Neutrophil (primary cell): ENCODE results near the gene PARD3.

ENCODE experiments used
- H3K27ac ChIP-seq: fragments of 200-600 bp; sonication (generic); 2 replicates; pipeline ENCODE4 v1.5.1; 2016; ENCODE audit warnings: mild to moderate bottlenecking, moderate library complexity
- H3K27me3 ChIP-seq: fragments of 200-600 bp; sonication (generic); 2 replicates; pipeline ENCODE4 v1.6.0; 2016; ENCODE audit warnings: mild to moderate bottlenecking
- H3K36me3 ChIP-seq: fragments of 200-600 bp; sonication (generic); 2 replicates; pipeline ENCODE4 v1.5.1; 2017
- H3K4me1 ChIP-seq, 2 experiments: fragments of 200-600 bp in 1 of 2; sonication (generic) in 1 of 2; 1 replicate in 1 of 2; 2 replicates in 1 of 2; pipeline versions ENCODE4 v1.5.1 to v1.6.1; 2013 to 2016; ENCODE audit warnings: low read depth in 1 of 2, low read length in 1 of 2, mild to moderate bottlenecking in 1 of 2, moderate library complexity in 1 of 2; ENCODE audit not compliant: control insufficient read depth in 1 of 2, insufficient read depth in 1 of 2
- H3K4me3 ChIP-seq, 2 experiments: fragments of 200-600 bp in 1 of 2; sonication (generic) in 1 of 2; 1 replicate in 1 of 2; 2 replicates in 1 of 2; pipeline ENCODE4 v1.5.1; 2013 to 2016; ENCODE audit warnings: low read depth in 1 of 2, low read length in 1 of 2, mild to moderate bottlenecking in 1 of 2, moderate library complexity in 1 of 2
- H3K9me3 ChIP-seq: fragments of 200-600 bp; sonication (generic); 2 replicates; pipeline ENCODE4 v1.5.1; 2016
- TF ChIP-seq, protein P1 (sequence below): fragments of 200-600 bp; sonication (generic); IDR thresholded peaks from 2 replicates; pipeline ENCODE4 v1.5.1; 2016; ENCODE audit warnings: antibody characterized with exemption

Gene PARD3

DNA sequence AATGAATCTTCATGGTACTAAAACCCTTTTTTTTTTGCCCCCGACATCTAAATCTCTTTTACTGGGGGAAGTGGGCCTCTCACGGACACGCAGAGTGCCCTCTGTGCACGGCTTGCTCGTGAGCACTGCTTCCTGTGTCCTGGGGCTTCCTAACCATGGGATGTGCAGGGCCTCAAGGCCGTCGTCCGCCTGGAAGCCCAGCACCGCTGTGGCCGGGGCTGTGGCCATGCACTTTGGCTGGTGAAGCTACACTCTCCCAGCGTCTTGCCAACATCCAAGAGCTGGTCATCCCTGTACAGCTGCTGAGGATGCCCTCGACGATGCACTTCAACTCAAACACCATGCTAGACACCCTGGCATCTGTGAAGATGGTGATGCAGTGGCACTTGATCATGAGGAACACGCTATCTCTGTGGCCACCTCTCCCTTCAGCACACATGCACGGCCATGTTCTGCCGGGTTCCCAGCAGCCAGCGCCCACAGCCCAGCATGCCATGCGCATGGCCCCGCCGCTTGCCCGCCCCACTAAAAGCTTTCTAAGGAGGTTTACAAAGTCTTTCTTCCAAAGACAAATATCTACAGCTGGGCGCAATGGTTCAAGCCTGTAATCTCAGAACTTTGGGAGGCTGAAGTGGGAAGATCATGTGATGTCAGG is 326.5 kb downstream of the PARD3 start:
- H3K27ac ChIP-seq = no peak overlapping the region
- H3K4me3 ChIP-seq = no peak overlapping the region
- TF ChIP-seq, protein P1, sequence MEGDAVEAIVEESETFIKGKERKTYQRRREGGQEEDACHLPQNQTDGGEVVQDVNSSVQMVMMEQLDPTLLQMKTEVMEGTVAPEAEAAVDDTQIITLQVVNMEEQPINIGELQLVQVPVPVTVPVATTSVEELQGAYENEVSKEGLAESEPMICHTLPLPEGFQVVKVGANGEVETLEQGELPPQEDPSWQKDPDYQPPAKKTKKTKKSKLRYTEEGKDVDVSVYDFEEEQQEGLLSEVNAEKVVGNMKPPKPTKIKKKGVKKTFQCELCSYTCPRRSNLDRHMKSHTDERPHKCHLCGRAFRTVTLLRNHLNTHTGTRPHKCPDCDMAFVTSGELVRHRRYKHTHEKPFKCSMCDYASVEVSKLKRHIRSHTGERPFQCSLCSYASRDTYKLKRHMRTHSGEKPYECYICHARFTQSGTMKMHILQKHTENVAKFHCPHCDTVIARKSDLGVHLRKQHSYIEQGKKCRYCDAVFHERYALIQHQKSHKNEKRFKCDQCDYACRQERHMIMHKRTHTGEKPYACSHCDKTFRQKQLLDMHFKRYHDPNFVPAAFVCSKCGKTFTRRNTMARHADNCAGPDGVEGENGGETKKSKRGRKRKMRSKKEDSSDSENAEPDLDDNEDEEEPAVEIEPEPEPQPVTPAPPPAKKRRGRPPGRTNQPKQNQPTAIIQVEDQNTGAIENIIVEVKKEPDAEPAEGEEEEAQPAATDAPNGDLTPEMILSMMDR = no peak
- no peaks in the 10 kb centered on the region for H3K4me1 ChIP-seq
- H3K9me3 ChIP-seq = no peaks in the 10 kb centered on the region
- no peaks in the 10 kb centered on the region for H3K27me3 ChIP-seq
- no peaks in the 10 kb centered on the region for H3K36me3 ChIP-seq

DNA sequence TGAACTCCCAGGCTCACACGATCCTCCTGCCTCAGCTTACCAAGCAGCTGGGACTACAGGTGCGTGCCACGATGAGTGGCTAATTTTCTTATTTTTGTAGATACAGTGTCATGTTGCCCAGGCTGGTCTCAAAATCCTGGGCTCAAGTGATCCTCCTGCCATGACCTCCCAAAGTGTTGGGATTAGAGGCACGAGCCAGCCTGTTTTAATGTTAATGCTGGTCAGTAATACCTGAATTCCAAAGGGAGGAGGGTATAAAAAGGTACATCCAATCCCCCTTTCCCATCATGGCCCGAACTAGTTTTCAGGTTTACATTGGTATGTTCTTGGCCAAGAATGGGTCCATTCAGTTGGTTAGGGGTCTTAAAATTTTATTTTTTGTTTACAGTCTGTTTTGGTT is 329.1 kb downstream of the PARD3 start:
- Histone ChIP-seq H3K9me3 (no peaks in the 10 kb centered on the region), H3K4me1 (no peaks in the 10 kb centered on the region), H3K4me3 (no peak overlapping the region), H3K36me3 (no peaks in the 10 kb centered on the region), H3K27me3 (no peaks in the 10 kb centered on the region), H3K27ac (no peak overlapping the region)
- TF ChIP-seq, protein P1 = no peak

DNA sequence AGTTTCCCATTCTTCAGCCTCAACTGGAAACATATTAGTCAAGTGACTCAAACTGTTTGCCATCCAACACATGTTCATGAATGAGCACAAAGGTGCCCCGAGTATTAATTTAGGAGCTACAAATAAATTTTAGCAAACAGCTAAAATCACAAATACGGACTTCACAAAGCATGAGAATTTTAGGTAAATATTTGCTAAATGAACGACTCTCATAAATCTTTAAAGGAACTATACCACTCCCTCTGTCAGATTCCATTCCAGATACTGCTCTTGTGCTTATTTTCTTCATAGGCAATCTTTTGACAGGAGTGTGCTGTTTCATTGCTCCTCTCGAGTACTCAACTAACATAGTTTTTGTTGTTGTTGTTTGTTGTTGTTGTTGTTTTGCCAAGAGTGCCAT is 330.9 kb downstream of the PARD3 start:
- Histone ChIP-seq H3K27ac (no peak overlapping the region), H3K36me3 (no peaks in the 10 kb centered on the region), H3K4me3 (no peak overlapping the region), H3K9me3 (no peaks in the 10 kb centered on the region), H3K4me1 (no peaks in the 10 kb centered on the region), H3K27me3 (no peaks in the 10 kb centered on the region)
- TF ChIP-seq, protein P1 = no peak

DNA sequence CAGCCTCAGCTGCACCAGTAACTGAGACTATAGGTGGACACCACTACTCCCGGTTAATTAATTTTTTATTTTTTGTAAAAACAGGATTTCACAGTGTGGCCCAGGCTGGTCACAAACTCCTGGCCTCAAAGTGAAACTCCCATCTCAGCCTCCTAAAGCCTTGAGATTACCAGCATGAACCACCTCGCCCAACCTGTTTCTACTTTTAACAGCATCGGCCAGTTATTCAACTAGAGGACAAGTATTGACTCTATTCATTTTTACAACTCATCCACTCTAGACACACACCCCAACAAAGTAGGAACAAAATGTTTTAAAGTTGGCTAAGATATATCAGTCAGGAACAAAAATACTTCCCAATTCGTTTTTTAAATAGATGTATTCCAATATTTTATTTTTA is 334.8 kb downstream of the PARD3 start:
- H3K36me3 ChIP-seq = no peaks in the 10 kb centered on the region
- no peak overlapping the region for H3K27ac ChIP-seq
- no peaks in the 10 kb centered on the region for H3K27me3 ChIP-seq
- no peaks in the 10 kb centered on the region for H3K4me1 ChIP-seq
- H3K9me3 ChIP-seq = no peaks in the 10 kb centered on the region
- H3K4me3 ChIP-seq = no peak overlapping the region
- TF ChIP-seq, protein P1 = no peak

DNA sequence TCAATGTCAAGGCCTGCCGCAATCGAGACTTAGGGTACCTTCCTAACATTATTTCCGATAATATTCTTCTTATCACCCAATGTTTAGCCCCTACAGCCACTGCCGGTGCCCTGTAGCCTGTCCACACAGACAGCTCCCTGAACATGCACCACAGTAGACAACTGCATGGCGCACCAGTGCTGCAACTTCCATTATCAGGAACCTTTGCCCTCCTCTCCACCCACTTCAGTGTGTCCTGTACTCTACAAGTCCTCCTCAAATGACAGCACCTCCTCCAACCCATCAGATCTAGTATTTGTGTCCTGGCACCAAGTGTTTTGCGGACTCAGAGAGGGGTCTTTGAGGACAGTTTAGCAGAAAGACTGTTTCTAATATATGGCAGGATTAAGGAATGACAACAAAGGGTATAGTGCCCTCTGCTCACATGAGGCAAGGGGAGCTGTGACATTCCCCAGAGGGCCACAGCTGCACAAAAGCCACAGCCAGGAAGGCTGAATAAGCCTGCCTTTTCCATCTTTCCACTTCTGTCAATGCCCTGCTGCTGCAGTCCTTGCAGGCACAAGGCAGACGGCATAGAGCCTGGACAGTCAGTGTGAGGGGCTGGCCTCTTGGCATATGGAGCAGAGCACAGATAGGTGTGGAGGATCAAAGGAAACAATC is 335.4 kb downstream of the PARD3 start:
- no peak overlapping the region for H3K27ac ChIP-seq
- no peaks in the 10 kb centered on the region for H3K4me1 ChIP-seq
- no peaks in the 10 kb centered on the region for H3K9me3 ChIP-seq
- no peak overlapping the region for H3K4me3 ChIP-seq
- H3K27me3 ChIP-seq = no peaks in the 10 kb centered on the region
- TF ChIP-seq, protein P1 = no peak
- no peaks in the 10 kb centered on the region for H3K36me3 ChIP-seq
